ENCODE measurements around the gene MIPEP.

MIPEP gene

GRCh38 chr13:23849670-23850069 lies 39.5 kb downstream of the MIPEP start:
- no peak for DNase-seq

GRCh38 chr13:23848646-23849141 lies 40.5 kb downstream of the MIPEP start:
- DNase-seq, result no peak

GRCh38 chr13:23848019-23848418 lies 41.2 kb downstream of the MIPEP start:
- no peak for DNase-seq

GRCh38 chr13:23847497-23847896 lies 41.7 kb downstream of the MIPEP start:
- DNase-seq, result no peak

GRCh38 chr13:23845105-23845725 lies 44.0 kb downstream of the MIPEP start:
- no peak for DNase-seq

- DNase-seq, result peak; percentile 5
Observed at GRCh38 chr13:23844132-23844531, 45.1 kb downstream of the MIPEP start.

- no peak for DNase-seq
Observed at GRCh38 chr13:23843436-23843835, 45.8 kb downstream of the MIPEP start.

- no peak for DNase-seq
Observed at GRCh38 chr13:23842406-23842805, 46.8 kb downstream of the MIPEP start.

GRCh38 chr13:23833733-23834611 lies 55.2 kb downstream of the MIPEP start:
- no peak for DNase-seq

GRCh38 chr13:23828866-23829265 lies 60.3 kb downstream of the MIPEP start:
- DNase-seq, result no peak

- DNase-seq, result no peak
Observed at GRCh38 chr13:23828086-23828485, 61.1 kb downstream of the MIPEP start.

GRCh38 chr13:23825179-23825578 lies 64.0 kb downstream of the MIPEP start:
- DNase-seq, result no peak

GRCh38 chr13:23824371-23824770 lies 64.8 kb downstream of the MIPEP start:
- no peak for DNase-seq

GRCh38 chr13:23822252-23822824 lies 66.9 kb downstream of the MIPEP start:
- no peak for DNase-seq

- DNase-seq, result no peak
Observed at GRCh38 chr13:23820530-23820929, 68.7 kb downstream of the MIPEP start.

GRCh38 chr13:23817830-23818229 lies 71.4 kb downstream of the MIPEP start:
- peak; percentile 18 for DNase-seq

- no peak for DNase-seq
Observed at GRCh38 chr13:23817136-23817535, 72.1 kb downstream of the MIPEP start.

- DNase-seq, result no peak
Observed at GRCh38 chr13:23813635-23814034, 75.6 kb downstream of the MIPEP start.

GRCh38 chr13:23811366-23812062 lies 77.7 kb downstream of the MIPEP start:
- DNase-seq, result peak; percentile 21

GRCh38 chr13:23810685-23811240 lies 78.4 kb downstream of the MIPEP start:
- DNase-seq, result peak; percentile 14

GRCh38 chr13:23808803-23809202 lies 80.4 kb downstream of the MIPEP start:
- no peak for DNase-seq

- DNase-seq, result no peak
Observed at GRCh38 chr13:23806874-23807526, 82.2 kb downstream of the MIPEP start.

Measured in MV-4-11 (cell line).